ENCODE data around the gene CALM1. TPM values are rescaled to one million over a fixed set of nuclear protein-coding genes. Genes with fewer than 3 reads are reported as not detected.

The CALM1 gene
- total and polyA plus RNA-seq, 7 donors, result 460 to 1,593 (median 659) TPM

GRCh38 chr14:90451961-90452360 is 55.1 kb downstream of the CALM1 start:
- intact Hi-C loops (cut with DNase I), result no loop called here
- H3K27me3 ChIP-seq (ENCODE audit: insufficient read depth in 3 of 3, low read length in 2 of 3), result no peaks in the 10 kb centered on the region
- H3K4me1 ChIP-seq, result no peaks in the 10 kb centered on the region
- H3K9me3 ChIP-seq, result no peaks in the 10 kb centered on the region
- WGBS, 3 donors, result 68 to 86% (median 74%) methylated on average over 4 of the region's 4 CpGs
- no peak for ATAC-seq
- H3K27ac ChIP-seq, result no peak overlapping the region
- no peak overlapping the region for H3K4me3 ChIP-seq
- TF ChIP-seq CTCF (IDR thresholded peaks at IDR 0.05), result no peak
- DNase-seq, result no peak
- no peaks in the 10 kb centered on the region for H3K36me3 ChIP-seq (ENCODE audit: insufficient read depth in 1 of 2, low read depth in 1 of 2)

- intact Hi-C loops (cut with DNase I), result no loop called here
- no peak for TF ChIP-seq CTCF (IDR thresholded peaks at IDR 0.05)
- no peaks in the 10 kb centered on the region for H3K36me3 ChIP-seq (ENCODE audit: insufficient read depth in 1 of 2, low read depth in 1 of 2)
- no peak overlapping the region for H3K4me3 ChIP-seq
- H3K9me3 ChIP-seq, result no peaks in the 10 kb centered on the region
- 88 to 93% (median 88%) methylated on average over 6 of the region's 6 CpGs for WGBS, 3 donors
- H3K4me1 ChIP-seq, result no peaks in the 10 kb centered on the region
- ATAC-seq, result no peak
- no peaks in the 10 kb centered on the region for H3K27me3 ChIP-seq (ENCODE audit: insufficient read depth in 3 of 3, low read length in 2 of 3)
- no peak for DNase-seq
- no peak overlapping the region for H3K27ac ChIP-seq
These were observed 55.5 kb downstream of the CALM1 start for GRCh38 chr14:90452366-90452765.

- Histone ChIP-seq H3K4me3 (no peak overlapping the region), H3K4me1 (no peaks in the 10 kb centered on the region), H3K9me3 (no peaks in the 10 kb centered on the region), H3K27me3 (ENCODE audit: insufficient read depth in 3 of 3, low read length in 2 of 3) (no peaks in the 10 kb centered on the region), H3K27ac (peak overlapping the region; percentile 0), H3K36me3 (ENCODE audit: insufficient read depth in 1 of 2, low read depth in 1 of 2) (no peaks in the 10 kb centered on the region)
- DNase-seq, result no peak
- intact Hi-C loops (cut with DNase I), result no loop called here
- ATAC-seq, result peak in 2 of 4 donors; percentile 10 to 15
- no peak for TF ChIP-seq CTCF (IDR thresholded peaks at IDR 0.05)
- 55 to 66% (median 61%) methylated on average over 17 to 18 of the region's 18 CpGs for WGBS, 3 donors
These were observed 56.6 kb downstream of the CALM1 start for GRCh38 chr14:90453401-90453951.

- Histone ChIP-seq H3K9me3 (no peaks in the 10 kb centered on the region), H3K27ac (peak overlapping the region; percentile 0), H3K36me3 (ENCODE audit: insufficient read depth in 1 of 2, low read depth in 1 of 2) (no peaks in the 10 kb centered on the region), H3K27me3 (ENCODE audit: insufficient read depth in 3 of 3, low read length in 2 of 3) (no peaks in the 10 kb centered on the region), H3K4me1 (no peaks in the 10 kb centered on the region), H3K4me3 (no peak overlapping the region)
- intact Hi-C loops (cut with DNase I), result no loop called here
- no peak for TF ChIP-seq CTCF (IDR thresholded peaks at IDR 0.05)
- peak; percentile 61 to 65 for DNase-seq
- peak; percentile 51 to 82 (median 72) for ATAC-seq
- WGBS, 3 donors, result 46 to 52% (median 47%) methylated on average over 30 of the region's 30 CpGs
These were observed 57.5 kb downstream of the CALM1 start for GRCh38 chr14:90454041-90455000.

Data from psoas muscle (tissue), 8 donors.